HepG2 (cell line): Measurements from ENCODE around the gene MEX3D.

Experiments used
- ARID4A ChIP-seq: sonication (generic); formaldehyde crosslinking; IDR thresholded peaks from 2 replicates; pipeline ENCODE4 v1.5.0; 2020; ENCODE audit warnings: mild to moderate bottlenecking, missing genetic modification reagents, borderline replicate concordance
- EP300 ChIP-seq, 3 experiments: sonication (generic) in 1 of 3; formaldehyde crosslinking in 1 of 3; IDR thresholded peaks; 2 replicates each; pipeline versions ENCODE4 v1.5.1 to v1.6.1; 2011 to 2020; ENCODE audit warnings: low read depth in 2 of 3, low read length in 2 of 3, borderline replicate concordance in 1 of 3, improper control_type of control experiment in 1 of 3, mild to moderate bottlenecking in 1 of 3, missing genetic modification reagents in 1 of 3, moderate library complexity in 1 of 3
- FOXA1 ChIP-seq, 2 experiments: fragments of 450-650 bp in 1 of 2; sonication (generic) in 1 of 2; formaldehyde crosslinking in 1 of 2; IDR thresholded peaks; 2 replicates each; pipeline versions ENCODE4 v1.4.0 to v1.6.1; 2016 to 2020; ENCODE audit warnings: missing genetic modification reagents in 1 of 2
- FOXM1 ChIP-seq: sonication (generic); formaldehyde crosslinking; IDR thresholded peaks from 2 replicates; pipeline ENCODE4 v1.5.0; 2020; ENCODE audit warnings: missing genetic modification reagents
- NFE2 ChIP-seq: sonication (generic); formaldehyde crosslinking; IDR thresholded peaks from 2 replicates; pipeline ENCODE4 v1.4.0; 2020; ENCODE audit warnings: missing genetic modification reagents
- NR2C2 ChIP-seq: sonication (generic); formaldehyde crosslinking; IDR thresholded peaks from 2 replicates; pipeline ENCODE4 v1.4.0; 2020; ENCODE audit warnings: missing genetic modification reagents, mild to moderate bottlenecking, moderate library complexity, borderline replicate concordance
- SP140L ChIP-seq: sonication (generic); formaldehyde crosslinking; IDR thresholded peaks from 2 replicates; pipeline ENCODE4 v1.4.0; 2020; ENCODE audit warnings: missing genetic modification reagents, borderline replicate concordance
- SUZ12 ChIP-seq: fragments of 150-350 bp; IDR thresholded peaks from 2 replicates; pipeline ENCODE4 v1.6.1; 2014; ENCODE audit warnings: low read depth, low read length
- TGIF2 ChIP-seq: IDR thresholded peaks from 2 replicates; pipeline ENCODE4 v1.6.1; 2016; ENCODE audit warnings: control low read depth, missing compliant biosample characterization
- ZNF362 ChIP-seq: sonication (generic); formaldehyde crosslinking; IDR thresholded peaks from 2 replicates; pipeline ENCODE4 v1.4.0; 2020; ENCODE audit warnings: missing genetic modification reagents, mild to moderate bottlenecking, borderline replicate concordance

- TF ChIP-seq NR2C2 (no peak), SUZ12 (no peak), NFE2 (no peak), ARID4A (CRISPR knock-in tag) (no peak), FOXM1 (CRISPR knock-in tag) (no peak), ZNF362 (no peak), EP300 (IDR thresholded peaks at IDR 0.05; ENCODE audit: low read depth in 2 of 2, low read length in 2 of 2) (no peak), EP300 (CRISPR knock-in tag; IDR thresholded peaks at IDR 0.05; ENCODE audit: borderline replicate concordance) (no peak), FOXA1 (IDR thresholded peaks at IDR 0.05) (no peak), FOXA1 (CRISPR knock-in tag; IDR thresholded peaks at IDR 0.05) (no peak), SP140L (no peak), TGIF2 (CRISPR knock-in tag) (no peak)
Observed at GRCh38 chr19:1558552-1558951, 9.6 kb downstream of the MEX3D start.
